Measurements from ENCODE around the gene SP110.
"Not testable (repeated sequence)": the region's sequence is repeated elsewhere in the genome, so short reads cannot be mapped to it uniquely, and the experiment has no call there.

The SP110 gene

GRCh38 chr2:230244211-230244610 lies 24.4 kb upstream of the SP110 start:
- H3K9ac ChIP-seq (ENCODE audit: low read length), result no peak overlapping the region
- no peak overlapping the region for H3K4me3 ChIP-seq (ENCODE audit: low read length)
- no peaks in the 10 kb centered on the region for H3K9me3 ChIP-seq (ENCODE audit: control insufficient read depth, low read length)
- H3K4me1 ChIP-seq (ENCODE audit: control insufficient read depth, insufficient read depth, low read length), result no peaks in the 10 kb centered on the region
- peaks cover 5% of the 10 kb centered on the region for H3K27me3 ChIP-seq (ENCODE audit: control insufficient read depth, insufficient read depth, low read length)
- no peaks in the 10 kb centered on the region for H3K36me3 ChIP-seq (ENCODE audit: control insufficient read depth, insufficient read depth, low read length)

- H3K9ac ChIP-seq (ENCODE audit: low read length), result no peak overlapping the region
- no peaks in the 10 kb centered on the region for H3K9me3 ChIP-seq (ENCODE audit: control insufficient read depth, low read length)
- no peaks in the 10 kb centered on the region for H3K36me3 ChIP-seq (ENCODE audit: control insufficient read depth, insufficient read depth, low read length)
- no peak overlapping the region for H3K4me3 ChIP-seq (ENCODE audit: low read length)
- no peaks in the 10 kb centered on the region for H3K27me3 ChIP-seq (ENCODE audit: control insufficient read depth, insufficient read depth, low read length)
- H3K4me1 ChIP-seq (ENCODE audit: control insufficient read depth, insufficient read depth, low read length), result no peaks in the 10 kb centered on the region
Observed at GRCh38 chr2:230234845-230235244, 15.1 kb upstream of the SP110 start.

GRCh38 chr2:230234122-230234722 lies 14.4 kb upstream of the SP110 start:
- H3K9ac ChIP-seq (ENCODE audit: low read length), result no peak overlapping the region
- H3K9me3 ChIP-seq (ENCODE audit: control insufficient read depth, low read length), result no peaks in the 10 kb centered on the region
- no peaks in the 10 kb centered on the region for H3K27me3 ChIP-seq (ENCODE audit: control insufficient read depth, insufficient read depth, low read length)
- no peaks in the 10 kb centered on the region for H3K4me1 ChIP-seq (ENCODE audit: control insufficient read depth, insufficient read depth, low read length)
- H3K36me3 ChIP-seq (ENCODE audit: control insufficient read depth, insufficient read depth, low read length), result no peaks in the 10 kb centered on the region
- no peak overlapping the region for H3K4me3 ChIP-seq (ENCODE audit: low read length)

GRCh38 chr2:230231251-230231650 lies 11.5 kb upstream of the SP110 start:
- Histone ChIP-seq H3K4me1 (ENCODE audit: control insufficient read depth, insufficient read depth, low read length) (no peaks in the 10 kb centered on the region), H3K36me3 (ENCODE audit: control insufficient read depth, insufficient read depth, low read length) (no peaks in the 10 kb centered on the region), H3K9ac (ENCODE audit: low read length) (no peak overlapping the region), H3K4me3 (ENCODE audit: low read length) (no peak overlapping the region), H3K9me3 (ENCODE audit: control insufficient read depth, low read length) (no peaks in the 10 kb centered on the region), H3K27me3 (ENCODE audit: control insufficient read depth, insufficient read depth, low read length) (no peaks in the 10 kb centered on the region)

- no peak overlapping the region for H3K9ac ChIP-seq (ENCODE audit: low read length)
- H3K4me3 ChIP-seq (ENCODE audit: low read length), result no peak overlapping the region
- no peaks in the 10 kb centered on the region for H3K27me3 ChIP-seq (ENCODE audit: control insufficient read depth, insufficient read depth, low read length)
- no peaks in the 10 kb centered on the region for H3K9me3 ChIP-seq (ENCODE audit: control insufficient read depth, low read length)
- no peaks in the 10 kb centered on the region for H3K36me3 ChIP-seq (ENCODE audit: control insufficient read depth, insufficient read depth, low read length)
- H3K4me1 ChIP-seq (ENCODE audit: control insufficient read depth, insufficient read depth, low read length), result no peaks in the 10 kb centered on the region
Observed at GRCh38 chr2:230230496-230231200, 10.9 kb upstream of the SP110 start.

- Histone ChIP-seq H3K36me3 (ENCODE audit: control insufficient read depth, insufficient read depth, low read length) (no peaks in the 10 kb centered on the region), H3K4me1 (ENCODE audit: control insufficient read depth, insufficient read depth, low read length) (no peaks in the 10 kb centered on the region), H3K9me3 (ENCODE audit: control insufficient read depth, low read length) (no peaks in the 10 kb centered on the region), H3K9ac (ENCODE audit: low read length) (no peak overlapping the region), H3K27me3 (ENCODE audit: control insufficient read depth, insufficient read depth, low read length) (no peaks in the 10 kb centered on the region), H3K4me3 (ENCODE audit: low read length) (no peak overlapping the region)
Observed at GRCh38 chr2:230230087-230230486, 10.3 kb upstream of the SP110 start.

GRCh38 chr2:230227216-230227615 lies 7.4 kb upstream of the SP110 start:
- Histone ChIP-seq H3K9ac (ENCODE audit: low read length) (no peak overlapping the region), H3K4me1 (ENCODE audit: control insufficient read depth, insufficient read depth, low read length) (no peaks in the 10 kb centered on the region), H3K36me3 (ENCODE audit: control insufficient read depth, insufficient read depth, low read length) (no peaks in the 10 kb centered on the region), H3K4me3 (ENCODE audit: low read length) (no peak overlapping the region), H3K27me3 (ENCODE audit: control insufficient read depth, insufficient read depth, low read length) (no peaks in the 10 kb centered on the region), H3K9me3 (ENCODE audit: control insufficient read depth, low read length) (no peaks in the 10 kb centered on the region)

GRCh38 chr2:230226051-230226551 lies 6.3 kb upstream of the SP110 start:
- no peaks in the 10 kb centered on the region for H3K4me1 ChIP-seq (ENCODE audit: control insufficient read depth, insufficient read depth, low read length)
- H3K27me3 ChIP-seq (ENCODE audit: control insufficient read depth, insufficient read depth, low read length), result no peaks in the 10 kb centered on the region
- no peaks in the 10 kb centered on the region for H3K36me3 ChIP-seq (ENCODE audit: control insufficient read depth, insufficient read depth, low read length)
- no peak overlapping the region for H3K9ac ChIP-seq (ENCODE audit: low read length)
- no peak overlapping the region for H3K4me3 ChIP-seq (ENCODE audit: low read length)
- H3K9me3 ChIP-seq (ENCODE audit: control insufficient read depth, low read length), result no peaks in the 10 kb centered on the region

- Histone ChIP-seq H3K27me3 (ENCODE audit: control insufficient read depth, insufficient read depth, low read length) (no peaks in the 10 kb centered on the region), H3K9ac (ENCODE audit: low read length) (peak within 1 kb of the TSS; percentile 33), H3K4me1 (ENCODE audit: control insufficient read depth, insufficient read depth, low read length) (peaks cover 2% of the 10 kb centered on the region), H3K9me3 (ENCODE audit: control insufficient read depth, low read length) (no peaks in the 10 kb centered on the region), H3K4me3 (ENCODE audit: low read length) (no peak within 1 kb of the TSS), H3K36me3 (ENCODE audit: control insufficient read depth, insufficient read depth, low read length) (no peaks in the 10 kb centered on the region)
Observed at GRCh38 chr2:230225486-230225885, 5.7 kb upstream of the SP110 start, which contains the start of gene SP140. Gene SP140 (plus strand): TSS chr2:230225736. CDS start chr2:230225845, 109 bp downstream.

GRCh38 chr2:230224458-230224857 lies 4.7 kb upstream of the SP110 start:
- Histone ChIP-seq H3K9ac (ENCODE audit: low read length) (no peak overlapping the region), H3K27me3 (ENCODE audit: control insufficient read depth, insufficient read depth, low read length) (no peaks in the 10 kb centered on the region), H3K4me1 (ENCODE audit: control insufficient read depth, insufficient read depth, low read length) (peaks cover 6% of the 10 kb centered on the region), H3K4me3 (ENCODE audit: low read length) (no peak overlapping the region), H3K36me3 (ENCODE audit: control insufficient read depth, insufficient read depth, low read length) (no peaks in the 10 kb centered on the region), H3K9me3 (ENCODE audit: control insufficient read depth, low read length) (no peaks in the 10 kb centered on the region)

GRCh38 chr2:230222829-230223228 lies 3.0 kb upstream of the SP110 start:
- H3K9ac ChIP-seq (ENCODE audit: low read length); H3K9me3 ChIP-seq (ENCODE audit: control insufficient read depth, low read length); H3K27me3 ChIP-seq (ENCODE audit: control insufficient read depth, insufficient read depth, low read length); H3K4me3 ChIP-seq (ENCODE audit: low read length); H3K36me3 ChIP-seq (ENCODE audit: control insufficient read depth, insufficient read depth, low read length): not testable (repeated sequence)
- peaks cover 14% of the 10 kb centered on the region for H3K4me1 ChIP-seq (ENCODE audit: control insufficient read depth, insufficient read depth, low read length)

GRCh38 chr2:230221493-230221892 lies 1.7 kb upstream of the SP110 start:
- Histone ChIP-seq H3K4me3 (ENCODE audit: low read length) (no peak overlapping the region), H3K27me3 (ENCODE audit: control insufficient read depth, insufficient read depth, low read length) (no peaks in the 10 kb centered on the region), H3K9ac (ENCODE audit: low read length) (no peak overlapping the region), H3K36me3 (ENCODE audit: control insufficient read depth, insufficient read depth, low read length) (no peaks in the 10 kb centered on the region), H3K4me1 (ENCODE audit: control insufficient read depth, insufficient read depth, low read length) (peaks cover 14% of the 10 kb centered on the region), H3K9me3 (ENCODE audit: control insufficient read depth, low read length) (no peaks in the 10 kb centered on the region)
